SK-N-SH (cell line): Measurements from ENCODE around the gene GUCY1A2. TPM values are rescaled to one million over a fixed set of nuclear protein-coding genes. Genes with fewer than 3 reads are reported as not detected.

ENCODE experiments used
- CTCF ChIA-PET: fragments of 300-600, 350-600 bp; formaldehyde crosslinking; extraction: SDS; loops from one replicate; lab custom pipeline; 2021; lab: Yijun Ruan, JAX
- POLR2A ChIA-PET: fragments of 350-600 bp; sonication (Branson Sonifier 250); formaldehyde crosslinking; extraction: SDS; loops from one replicate; lab custom pipeline; 2020; ENCODE audit warnings: antibody characterized with exemption, inconsistent platforms; lab: Yijun Ruan, JAX
- DNase-seq: peaks from one replicate; pipeline ENCODE4 v3.0.0; 2012
- H2AFZ ChIP-seq: fragments of 200-600 bp; sonication (generic); 2 replicates; pipeline ENCODE4 v1.8.1; 2016; ENCODE audit warnings: antibody characterized with exemption, mild to moderate bottlenecking, low read depth
- H3F3A ChIP-seq: fragments of 200-600 bp; sonication (generic); replicated peaks from 2 replicates; pipeline ENCODE3; 2016; ENCODE audit warnings: antibody characterized with exemption, mild to moderate bottlenecking; ENCODE audit not compliant: insufficient read depth
- H3K27ac ChIP-seq, 2 experiments: fragments of 200-500 bp in 1 of 2; fragments of 200-600 bp in 1 of 2; sonication (Bioruptor generic) in 1 of 2; sonication (generic), shearing (Covaris generic) in 1 of 2; 2 replicates each; pipeline versions ENCODE4 v1.5.1 to v1.6.1; 2014 to 2016; ENCODE audit warnings: low read depth in 2 of 2, inconsistent platforms in 1 of 2, low read length in 1 of 2, mild to moderate bottlenecking in 1 of 2, mixed read lengths in 1 of 2
- H3K27me3 ChIP-seq: fragments of 200-600 bp; sonication (generic), shearing (Covaris generic); 2 replicates; pipeline ENCODE4 v1.6.1; 2016; ENCODE audit warnings: mixed run types; ENCODE audit not compliant: insufficient read depth
- H3K36me3 ChIP-seq, 2 experiments: fragments of 200-500 bp in 1 of 2; fragments of 200-600 bp in 1 of 2; sonication (Bioruptor generic) in 1 of 2; sonication (generic) in 1 of 2; replicated peaks in 1 of 2; 2 replicates each; pipeline versions ENCODE3 to v1.5.1; 2014 to 2016; ENCODE audit warnings: low read length in 1 of 2, mild to moderate bottlenecking in 1 of 2; ENCODE audit not compliant: insufficient read depth in 2 of 2, control insufficient read depth in 1 of 2
- H3K4me1 ChIP-seq, 2 experiments: fragments of 200-500 bp in 1 of 2; fragments of 200-600 bp in 1 of 2; sonication (Bioruptor generic) in 1 of 2; sonication (generic), shearing (Covaris generic) in 1 of 2; 2 replicates each; pipeline versions ENCODE4 v1.5.1 to v1.6.1; 2014 to 2016; ENCODE audit warnings: low read depth in 1 of 2, low read length in 1 of 2, mixed run types in 1 of 2; ENCODE audit not compliant: insufficient read depth in 2 of 2, control insufficient read depth in 1 of 2
- H3K4me2 ChIP-seq: fragments of 200-600 bp; sonication (generic), shearing (Covaris generic); 2 replicates; pipeline ENCODE4 v1.6.1; 2017; ENCODE audit warnings: mixed run types
- H3K4me3 ChIP-seq, 2 experiments: fragments of 200-500 bp in 1 of 2; fragments of 200-600 bp in 1 of 2; sonication (Bioruptor generic) in 1 of 2; sonication (generic), shearing (Covaris generic) in 1 of 2; 2 replicates each; pipeline versions ENCODE4 v1.5.1 to v1.8.1; 2014 to 2016; ENCODE audit warnings: low read depth in 2 of 2, inconsistent platforms in 1 of 2, low read length in 1 of 2, mild to moderate bottlenecking in 1 of 2, mixed read lengths in 1 of 2, moderate library complexity in 1 of 2
- H3K79me2 ChIP-seq: fragments of 200-600 bp; sonication (generic); 2 replicates; pipeline ENCODE4 v1.8.1; 2017; ENCODE audit warnings: mild to moderate bottlenecking; ENCODE audit not compliant: insufficient read depth
- H3K9ac ChIP-seq: fragments of 200-600 bp; sonication (generic); 2 replicates; pipeline ENCODE4 v1.6.1; 2017; ENCODE audit warnings: mixed run types
- H3K9me2 ChIP-seq: fragments of 200-600 bp; sonication (generic); 2 replicates; pipeline ENCODE4 v1.6.1; 2017; ENCODE audit warnings: mixed run types
- H3K9me3 ChIP-seq: fragments of 200-600 bp; sonication (generic); 2 replicates; pipeline ENCODE4 v1.6.1; 2017; ENCODE audit warnings: mixed run types, mild to moderate bottlenecking, moderate library complexity
- H4K20me1 ChIP-seq: fragments of 200-600 bp; sonication (generic); 2 replicates; pipeline ENCODE4 v1.6.1; 2017; ENCODE audit warnings: mild to moderate bottlenecking, mixed run types; ENCODE audit not compliant: insufficient read depth
- CHD2 ChIP-seq: fragments of 150-350 bp; IDR thresholded peaks from 2 replicates; pipeline ENCODE4 v1.6.1; 2018; ENCODE audit warnings: low read length; ENCODE audit not compliant: partially characterized antibody
- ELF1 ChIP-seq: IDR thresholded peaks from 2 replicates; pipeline ENCODE4 v1.4.0; 2012
- EZH2phosphoT487 ChIP-seq: fragments of 200-600 bp; sonication (generic); IDR thresholded peaks from 2 replicates; pipeline ENCODE4 v1.6.1; 2017; ENCODE audit warnings: low read depth, mixed run types, mild to moderate bottlenecking, antibody characterized with exemption, moderate library complexity, borderline replicate concordance
- FOXJ3 ChIP-seq: sonication (generic); formaldehyde crosslinking; IDR thresholded peaks from 2 replicates; pipeline ENCODE4 v1.5.1; 2020; ENCODE audit warnings: mild to moderate bottlenecking, missing genetic modification reagents
- FOXM1 ChIP-seq: IDR thresholded peaks from 2 replicates; pipeline ENCODE4 v1.4.0; 2012; ENCODE audit warnings: low read depth, mild to moderate bottlenecking
- GABPA ChIP-seq: IDR thresholded peaks from 2 replicates; pipeline ENCODE4 v1.4.0; 2012; ENCODE audit warnings: low read depth, mild to moderate bottlenecking
- GATA2 ChIP-seq: sonication (generic); formaldehyde crosslinking; IDR thresholded peaks from 2 replicates; pipeline ENCODE4 v1.5.0; 2020; ENCODE audit warnings: mild to moderate bottlenecking, missing genetic modification reagents
- MEF2A ChIP-seq: IDR thresholded peaks from 2 replicates; pipeline ENCODE4 v1.4.0; 2012; ENCODE audit warnings: low read depth, borderline replicate concordance
- MXI1 ChIP-seq: IDR thresholded peaks from 2 replicates; pipeline ENCODE4 v1.6.1; 2012; ENCODE audit warnings: mild to moderate bottlenecking, low read depth, low read length, improper control_type of control experiment
- RCOR1 ChIP-seq: fragments of 150-350 bp; IDR thresholded peaks from 2 replicates; pipeline ENCODE4 v1.6.1; 2017; ENCODE audit warnings: antibody characterized with exemption, low read length
- RFX5 ChIP-seq: IDR thresholded peaks from 2 replicates; pipeline ENCODE4 v1.6.1; 2012; ENCODE audit warnings: mild to moderate bottlenecking, improper control_type of control experiment, low read length
- SIN3A ChIP-seq: IDR thresholded peaks from 2 replicates; pipeline ENCODE4 v1.6.1; 2012; ENCODE audit warnings: low read depth, mild to moderate bottlenecking, low read length, moderate library complexity, borderline replicate concordance
- YY1 ChIP-seq: IDR thresholded peaks from 2 replicates; pipeline ENCODE4 v1.4.0; 2012; ENCODE audit warnings: low read depth, mild to moderate bottlenecking
- WGBS: methylation state at CpG from one replicate; pipeline ENCODE4 v1.1.6; 2017; ENCODE audit warnings: low lambda C conversion rate; 5-methylcytosine and 5-hydroxymethylcytosine counted together
- polyA plus RNA-seq, 3 experiments: library from polyadenylated mRNA; depleted of rRNA; stranded (reverse); fragments of >200 nt; gene quantifications; 2 replicates each; pipeline ENCODE4 v1.2.3, GENCODE V29; 2012
- TF ChIP-seq, protein P1 (sequence below): IDR thresholded peaks from 2 replicates; pipeline ENCODE4 v1.4.0; 2012; ENCODE audit warnings: low read depth
- TF ChIP-seq, protein P2 (sequence below): IDR thresholded peaks from 2 replicates; pipeline ENCODE4 v1.6.1; 2012; ENCODE audit warnings: mild to moderate bottlenecking, low read depth, low read length, moderate library complexity
- TF ChIP-seq, protein P3 (sequence below): fragments of 200-600 bp; sonication (generic); IDR thresholded peaks from 2 replicates; pipeline ENCODE4 v1.6.1; 2017; ENCODE audit warnings: antibody characterized with exemption, mild to moderate bottlenecking, moderate library complexity
- TF ChIP-seq, protein P4 (sequence below): IDR thresholded peaks from 2 replicates; pipeline ENCODE4; 2012
- TF ChIP-seq, protein P5 (sequence below): fragments of 150-350 bp; IDR thresholded peaks from 2 replicates; pipeline ENCODE4 v1.6.1; 2016; ENCODE audit warnings: mild to moderate bottlenecking, low read depth, low read length

GUCY1A2 gene
- polyA plus RNA-seq, 1 of the 3 experiments (the other 2 are of a cell fraction): 0.26 TPM

GRCh38 chr11:106668147-106668546, 350.1 kb downstream of the GUCY1A2 start (continued):
- TF ChIP-seq RCOR1 (no peak), GATA2 (CRISPR knock-in tag) (no peak), EZH2phosphoT487 (no peak), FOXM1 (peak; percentile 77), YY1 (no peak), FOXJ3 (CRISPR knock-in tag) (no peak), ELF1 (no peak), RFX5 (no peak), GABPA (no peak)
- TF ChIP-seq, protein P1, sequence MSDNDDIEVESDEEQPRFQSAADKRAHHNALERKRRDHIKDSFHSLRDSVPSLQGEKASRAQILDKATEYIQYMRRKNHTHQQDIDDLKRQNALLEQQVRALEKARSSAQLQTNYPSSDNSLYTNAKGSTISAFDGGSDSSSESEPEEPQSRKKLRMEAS: 0 out of 2 replicates have a peak, but pooled peaks have one; percentile 38
- TF ChIP-seq, protein P2, sequence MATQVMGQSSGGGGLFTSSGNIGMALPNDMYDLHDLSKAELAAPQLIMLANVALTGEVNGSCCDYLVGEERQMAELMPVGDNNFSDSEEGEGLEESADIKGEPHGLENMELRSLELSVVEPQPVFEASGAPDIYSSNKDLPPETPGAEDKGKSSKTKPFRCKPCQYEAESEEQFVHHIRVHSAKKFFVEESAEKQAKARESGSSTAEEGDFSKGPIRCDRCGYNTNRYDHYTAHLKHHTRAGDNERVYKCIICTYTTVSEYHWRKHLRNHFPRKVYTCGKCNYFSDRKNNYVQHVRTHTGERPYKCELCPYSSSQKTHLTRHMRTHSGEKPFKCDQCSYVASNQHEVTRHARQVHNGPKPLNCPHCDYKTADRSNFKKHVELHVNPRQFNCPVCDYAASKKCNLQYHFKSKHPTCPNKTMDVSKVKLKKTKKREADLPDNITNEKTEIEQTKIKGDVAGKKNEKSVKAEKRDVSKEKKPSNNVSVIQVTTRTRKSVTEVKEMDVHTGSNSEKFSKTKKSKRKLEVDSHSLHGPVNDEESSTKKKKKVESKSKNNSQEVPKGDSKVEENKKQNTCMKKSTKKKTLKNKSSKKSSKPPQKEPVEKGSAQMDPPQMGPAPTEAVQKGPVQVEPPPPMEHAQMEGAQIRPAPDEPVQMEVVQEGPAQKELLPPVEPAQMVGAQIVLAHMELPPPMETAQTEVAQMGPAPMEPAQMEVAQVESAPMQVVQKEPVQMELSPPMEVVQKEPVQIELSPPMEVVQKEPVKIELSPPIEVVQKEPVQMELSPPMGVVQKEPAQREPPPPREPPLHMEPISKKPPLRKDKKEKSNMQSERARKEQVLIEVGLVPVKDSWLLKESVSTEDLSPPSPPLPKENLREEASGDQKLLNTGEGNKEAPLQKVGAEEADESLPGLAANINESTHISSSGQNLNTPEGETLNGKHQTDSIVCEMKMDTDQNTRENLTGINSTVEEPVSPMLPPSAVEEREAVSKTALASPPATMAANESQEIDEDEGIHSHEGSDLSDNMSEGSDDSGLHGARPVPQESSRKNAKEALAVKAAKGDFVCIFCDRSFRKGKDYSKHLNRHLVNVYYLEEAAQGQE: no peak
- TF ChIP-seq, protein P3, sequence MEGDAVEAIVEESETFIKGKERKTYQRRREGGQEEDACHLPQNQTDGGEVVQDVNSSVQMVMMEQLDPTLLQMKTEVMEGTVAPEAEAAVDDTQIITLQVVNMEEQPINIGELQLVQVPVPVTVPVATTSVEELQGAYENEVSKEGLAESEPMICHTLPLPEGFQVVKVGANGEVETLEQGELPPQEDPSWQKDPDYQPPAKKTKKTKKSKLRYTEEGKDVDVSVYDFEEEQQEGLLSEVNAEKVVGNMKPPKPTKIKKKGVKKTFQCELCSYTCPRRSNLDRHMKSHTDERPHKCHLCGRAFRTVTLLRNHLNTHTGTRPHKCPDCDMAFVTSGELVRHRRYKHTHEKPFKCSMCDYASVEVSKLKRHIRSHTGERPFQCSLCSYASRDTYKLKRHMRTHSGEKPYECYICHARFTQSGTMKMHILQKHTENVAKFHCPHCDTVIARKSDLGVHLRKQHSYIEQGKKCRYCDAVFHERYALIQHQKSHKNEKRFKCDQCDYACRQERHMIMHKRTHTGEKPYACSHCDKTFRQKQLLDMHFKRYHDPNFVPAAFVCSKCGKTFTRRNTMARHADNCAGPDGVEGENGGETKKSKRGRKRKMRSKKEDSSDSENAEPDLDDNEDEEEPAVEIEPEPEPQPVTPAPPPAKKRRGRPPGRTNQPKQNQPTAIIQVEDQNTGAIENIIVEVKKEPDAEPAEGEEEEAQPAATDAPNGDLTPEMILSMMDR: no peak

GRCh38 chr11:106656646-106657045, 361.6 kb downstream of the GUCY1A2 start:
- DNase-seq: no peak
- no peak overlapping the region for H3K4me2 ChIP-seq
- CTCF ChIA-PET: no interaction called here
- H3K27me3 ChIP-seq: no peaks in the 10 kb centered on the region
- H3K4me1 ChIP-seq: no peaks in the 10 kb centered on the region
- H4K20me1 ChIP-seq: no peaks in the 10 kb centered on the region
- no peak overlapping the region for H3K27ac ChIP-seq
- H3K9ac ChIP-seq: no peak overlapping the region
- no peak overlapping the region for H3K4me3 ChIP-seq
- no peaks in the 10 kb centered on the region for H3K9me3 ChIP-seq
- H3K79me2 ChIP-seq: no peaks in the 10 kb centered on the region
- no peak overlapping the region for H2AFZ ChIP-seq
- POLR2A ChIA-PET: no interaction called here
- no peaks in the 10 kb centered on the region for H3F3A ChIP-seq
- 48% methylated on average over 1 of the region's 1 CpG for WGBS
- no peaks in the 10 kb centered on the region for H3K9me2 ChIP-seq
- no peaks in the 10 kb centered on the region for H3K36me3 ChIP-seq
- TF ChIP-seq, protein P4, sequence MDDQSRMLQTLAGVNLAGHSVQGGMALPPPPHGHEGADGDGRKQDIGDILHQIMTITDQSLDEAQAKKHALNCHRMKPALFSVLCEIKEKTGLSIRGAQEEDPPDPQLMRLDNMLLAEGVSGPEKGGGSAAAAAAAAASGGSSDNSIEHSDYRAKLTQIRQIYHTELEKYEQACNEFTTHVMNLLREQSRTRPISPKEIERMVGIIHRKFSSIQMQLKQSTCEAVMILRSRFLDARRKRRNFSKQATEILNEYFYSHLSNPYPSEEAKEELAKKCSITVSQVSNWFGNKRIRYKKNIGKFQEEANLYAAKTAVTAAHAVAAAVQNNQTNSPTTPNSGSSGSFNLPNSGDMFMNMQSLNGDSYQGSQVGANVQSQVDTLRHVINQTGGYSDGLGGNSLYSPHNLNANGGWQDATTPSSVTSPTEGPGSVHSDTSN: no peak
- TF ChIP-seq CHD2 (no peak), EZH2phosphoT487 (no peak), MEF2A (no peak), SIN3A (no peak), MXI1 (no peak), FOXM1 (no peak)
- TF ChIP-seq, protein P2: no peak
- TF ChIP-seq, protein P5, sequence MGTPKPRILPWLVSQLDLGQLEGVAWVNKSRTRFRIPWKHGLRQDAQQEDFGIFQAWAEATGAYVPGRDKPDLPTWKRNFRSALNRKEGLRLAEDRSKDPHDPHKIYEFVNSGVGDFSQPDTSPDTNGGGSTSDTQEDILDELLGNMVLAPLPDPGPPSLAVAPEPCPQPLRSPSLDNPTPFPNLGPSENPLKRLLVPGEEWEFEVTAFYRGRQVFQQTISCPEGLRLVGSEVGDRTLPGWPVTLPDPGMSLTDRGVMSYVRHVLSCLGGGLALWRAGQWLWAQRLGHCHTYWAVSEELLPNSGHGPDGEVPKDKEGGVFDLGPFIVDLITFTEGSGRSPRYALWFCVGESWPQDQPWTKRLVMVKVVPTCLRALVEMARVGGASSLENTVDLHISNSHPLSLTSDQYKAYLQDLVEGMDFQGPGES: no peak
- TF ChIP-seq, protein P1: no peak
